Activated naive CD8-positive, alpha-beta T cell (primary cell): ENCODE measurements around the gene HABP4.

Source experiments
- H3K27ac Mint-ChIP-seq: one replicate; pipeline ENCODE4 v1.8.0; 2021; ENCODE audit warnings: mixed read lengths
- H3K27me3 Mint-ChIP-seq: one replicate; pipeline ENCODE4 v1.8.0; 2021; ENCODE audit warnings: mixed read lengths
- H3K36me3 Mint-ChIP-seq: one replicate; pipeline ENCODE4 v1.8.0; 2021; ENCODE audit warnings: mixed read lengths
- H3K4me1 Mint-ChIP-seq: one replicate; pipeline ENCODE4 v1.8.0; 2021; ENCODE audit warnings: low read depth, mixed read lengths
- H3K4me3 Mint-ChIP-seq: one replicate; pipeline ENCODE4 v1.8.0; 2021; ENCODE audit warnings: mild to moderate bottlenecking, mixed read lengths
- H3K9me3 Mint-ChIP-seq: one replicate; pipeline ENCODE4 v1.8.0; 2021; ENCODE audit warnings: low read depth, mixed read lengths

HABP4 gene, protein sequence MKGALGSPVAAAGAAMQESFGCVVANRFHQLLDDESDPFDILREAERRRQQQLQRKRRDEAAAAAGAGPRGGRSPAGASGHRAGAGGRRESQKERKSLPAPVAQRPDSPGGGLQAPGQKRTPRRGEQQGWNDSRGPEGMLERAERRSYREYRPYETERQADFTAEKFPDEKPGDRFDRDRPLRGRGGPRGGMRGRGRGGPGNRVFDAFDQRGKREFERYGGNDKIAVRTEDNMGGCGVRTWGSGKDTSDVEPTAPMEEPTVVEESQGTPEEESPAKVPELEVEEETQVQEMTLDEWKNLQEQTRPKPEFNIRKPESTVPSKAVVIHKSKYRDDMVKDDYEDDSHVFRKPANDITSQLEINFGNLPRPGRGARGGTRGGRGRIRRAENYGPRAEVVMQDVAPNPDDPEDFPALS

DNA sequence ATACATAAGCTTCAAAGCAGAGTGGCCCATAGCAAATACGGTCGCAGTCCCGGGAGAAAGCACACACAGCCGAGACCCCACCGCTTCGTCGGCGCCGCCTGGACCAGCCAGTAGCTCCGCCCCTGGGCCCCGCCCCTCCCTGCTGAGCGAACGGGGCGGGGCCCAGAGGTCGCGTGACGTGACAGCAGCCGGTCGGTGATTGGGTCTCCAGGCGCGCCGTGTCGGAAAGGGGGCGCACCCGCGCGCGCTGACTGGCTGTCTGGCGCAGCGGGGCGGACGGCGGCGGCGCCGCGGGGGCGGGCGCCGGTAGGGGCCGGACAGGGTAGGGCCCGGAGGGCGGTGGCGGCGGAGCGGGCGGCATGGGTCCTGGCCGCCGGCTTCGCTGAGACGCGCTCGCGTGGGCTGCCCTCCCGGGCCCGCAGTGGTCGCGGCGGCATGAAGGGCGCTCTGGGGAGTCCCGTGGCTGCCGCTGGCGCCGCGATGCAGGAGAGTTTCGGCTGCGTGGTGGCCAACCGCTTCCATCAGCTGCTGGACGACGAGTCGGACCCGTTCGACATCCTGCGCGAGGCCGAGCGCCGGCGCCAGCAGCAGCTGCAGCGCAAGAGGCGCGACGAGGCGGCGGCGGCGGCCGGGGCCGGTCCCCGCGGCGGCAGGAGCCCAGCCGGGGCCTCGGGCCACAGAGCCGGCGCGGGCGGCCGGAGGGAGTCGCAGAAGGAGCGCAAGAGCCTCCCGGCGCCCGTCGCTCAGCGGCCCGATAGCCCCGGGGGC, at the start of gene HABP4:
TSS of gene HABP4 (plus strand) at position 325 of the 768 bp plus-strand sequence. CDS start at position 436, 111 bp downstream.
- H3K4me3 Mint-ChIP-seq = peak within 1 kb of the TSS; percentile 94
- no peaks in the 10 kb centered on the region for H3K27me3 Mint-ChIP-seq
- peak within 1 kb of the TSS; percentile 46 for H3K27ac Mint-ChIP-seq
- H3K4me1 Mint-ChIP-seq = peaks cover 28% of the 10 kb centered on the region
- H3K9me3 Mint-ChIP-seq = no peaks in the 10 kb centered on the region
- H3K36me3 Mint-ChIP-seq = no peaks in the 10 kb centered on the region

DNA sequence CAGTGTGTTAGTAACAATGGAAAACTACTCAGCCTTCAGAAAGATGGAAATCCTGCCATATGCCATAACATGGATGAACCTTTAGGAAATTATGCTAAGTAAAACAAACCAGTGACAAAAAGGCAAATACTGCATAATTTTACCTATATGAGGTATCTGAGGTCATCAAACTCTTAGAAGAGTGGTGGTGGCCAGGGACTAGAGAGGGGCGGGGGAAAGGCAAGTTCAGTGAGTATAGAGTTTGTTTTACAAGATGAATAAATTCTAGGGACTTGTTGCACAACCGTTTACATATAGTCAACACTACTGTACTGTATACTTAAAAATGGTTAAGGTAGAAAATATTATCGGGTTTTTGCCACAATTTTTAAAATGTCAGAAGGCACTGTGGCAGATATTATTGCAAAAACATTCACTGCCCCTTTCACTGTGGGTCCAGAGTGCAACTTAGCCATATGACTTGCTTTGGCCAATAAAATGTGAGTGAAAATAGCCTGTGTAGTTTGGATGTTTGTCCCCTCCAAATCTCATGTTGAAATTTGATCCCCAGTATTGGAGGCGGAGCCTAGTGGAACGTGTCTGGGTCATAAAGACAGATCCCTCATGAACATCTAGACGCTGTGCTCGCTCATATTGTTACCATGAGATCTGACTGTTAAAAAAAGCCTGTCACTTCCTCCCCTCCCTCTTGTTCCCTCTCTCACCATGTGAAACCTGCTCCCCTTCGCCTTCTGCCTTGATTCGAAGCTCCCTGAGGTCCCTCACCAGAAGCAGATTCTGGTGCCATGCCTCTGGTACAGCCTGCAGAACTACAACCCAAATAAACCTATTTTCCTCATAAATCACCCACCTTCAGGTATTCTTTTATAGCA, 41.3 kb upstream of the HABP4 start:
- Mint-ChIP-seq H3K4me1 (peaks cover 30% of the 10 kb centered on the region), H3K9me3 (no peaks in the 10 kb centered on the region), H3K36me3 (no peaks in the 10 kb centered on the region), H3K27me3 (no peaks in the 10 kb centered on the region), H3K4me3 (no peak overlapping the region), H3K27ac (peak overlapping the region; percentile 73)

- Mint-ChIP-seq H3K27ac (no peak overlapping the region), H3K36me3 (no peaks in the 10 kb centered on the region), H3K27me3 (no peaks in the 10 kb centered on the region), H3K9me3 (no peaks in the 10 kb centered on the region), H3K4me3 (no peak overlapping the region), H3K4me1 (peaks cover 41% of the 10 kb centered on the region)
Observed at GRCh38 chr9:96411129-96411838, 38.7 kb upstream of the HABP4 start.

DNA sequence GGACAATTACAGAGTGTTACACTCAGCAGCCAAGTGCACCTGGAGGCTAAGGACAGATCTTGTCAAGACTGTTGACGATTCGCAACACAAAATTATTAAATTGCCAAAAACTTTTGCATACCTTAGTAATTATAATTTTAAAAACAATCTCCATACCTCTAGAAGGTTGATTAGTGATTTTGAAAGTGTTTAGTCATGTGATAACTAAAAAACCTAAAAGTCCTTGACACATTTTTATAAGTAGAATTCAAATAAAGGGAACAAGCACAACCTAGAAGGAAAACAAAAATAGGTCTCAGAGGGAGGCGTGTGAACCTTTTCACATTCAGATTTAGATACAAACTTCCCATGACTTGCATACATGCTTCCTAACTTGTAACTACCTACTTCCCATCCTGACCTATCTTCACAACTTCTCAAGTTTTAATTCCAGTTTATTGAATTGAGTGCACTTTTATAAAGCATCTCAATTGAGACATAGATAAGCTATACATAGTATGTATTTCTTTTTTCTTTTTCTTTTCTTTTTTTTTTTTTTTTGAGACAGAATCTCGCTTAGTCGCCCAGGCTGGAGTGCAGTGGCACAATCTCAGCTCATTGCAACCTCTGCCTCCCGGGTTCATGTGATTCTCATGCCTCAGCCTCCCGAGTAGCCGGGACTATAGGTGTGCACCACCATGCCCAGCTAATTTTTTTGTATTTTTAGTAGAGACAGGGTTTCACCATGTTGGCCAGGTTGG, 37.6 kb upstream of the HABP4 start:
- no peaks in the 10 kb centered on the region for H3K36me3 Mint-ChIP-seq
- H3K9me3 Mint-ChIP-seq = no peaks in the 10 kb centered on the region
- H3K27ac Mint-ChIP-seq = peak overlapping the region; percentile 41
- H3K27me3 Mint-ChIP-seq = no peaks in the 10 kb centered on the region
- H3K4me3 Mint-ChIP-seq = no peak overlapping the region
- peaks cover 47% of the 10 kb centered on the region for H3K4me1 Mint-ChIP-seq

DNA sequence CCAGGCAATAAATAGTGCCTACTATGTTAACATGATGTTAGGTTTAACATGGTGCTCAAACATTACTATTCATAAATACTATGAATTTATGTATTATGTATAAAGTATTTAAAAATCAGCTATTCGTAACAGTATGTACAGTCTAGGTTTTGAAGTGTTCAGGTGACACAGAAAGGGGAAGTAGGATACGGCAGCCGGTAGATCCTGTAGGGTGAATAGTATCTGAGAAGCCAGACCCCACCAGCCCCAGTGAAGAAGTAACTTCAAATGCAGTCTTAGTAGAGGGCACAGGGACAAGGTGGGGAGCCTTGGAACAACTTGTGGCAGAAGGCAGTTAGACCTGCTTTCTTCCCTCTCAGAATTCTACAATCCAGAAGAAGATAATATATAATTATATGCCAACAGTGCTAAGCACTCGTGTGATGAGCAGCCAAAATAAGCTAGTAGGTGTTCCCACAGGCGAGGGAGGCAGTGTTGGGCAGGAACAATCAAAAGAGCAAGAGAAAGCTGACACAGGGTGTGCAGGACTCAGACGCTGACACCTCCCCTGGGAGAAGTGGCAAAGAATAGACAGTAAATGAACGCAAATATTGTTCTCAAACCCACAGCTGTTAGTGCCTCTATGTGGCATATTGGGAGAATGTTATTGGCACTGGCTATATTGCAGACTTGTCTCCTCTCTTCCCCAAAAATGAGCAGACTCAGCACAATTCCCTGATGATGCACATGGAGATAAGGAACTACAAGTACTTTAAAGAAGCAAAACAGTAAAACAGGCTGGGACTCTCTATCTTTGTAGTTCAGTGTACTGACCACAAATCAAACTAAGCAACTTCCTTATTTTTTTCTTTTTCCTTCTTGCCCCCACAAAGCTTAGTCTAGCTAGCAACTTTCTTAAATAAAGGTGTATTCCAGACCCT, 36.4 kb upstream of the HABP4 start:
- H3K27ac Mint-ChIP-seq = peak overlapping the region; percentile 81
- no peaks in the 10 kb centered on the region for H3K36me3 Mint-ChIP-seq
- peak overlapping the region; percentile 73 for H3K4me3 Mint-ChIP-seq
- peaks cover 43% of the 10 kb centered on the region for H3K4me1 Mint-ChIP-seq
- H3K9me3 Mint-ChIP-seq = no peaks in the 10 kb centered on the region
- no peaks in the 10 kb centered on the region for H3K27me3 Mint-ChIP-seq

DNA sequence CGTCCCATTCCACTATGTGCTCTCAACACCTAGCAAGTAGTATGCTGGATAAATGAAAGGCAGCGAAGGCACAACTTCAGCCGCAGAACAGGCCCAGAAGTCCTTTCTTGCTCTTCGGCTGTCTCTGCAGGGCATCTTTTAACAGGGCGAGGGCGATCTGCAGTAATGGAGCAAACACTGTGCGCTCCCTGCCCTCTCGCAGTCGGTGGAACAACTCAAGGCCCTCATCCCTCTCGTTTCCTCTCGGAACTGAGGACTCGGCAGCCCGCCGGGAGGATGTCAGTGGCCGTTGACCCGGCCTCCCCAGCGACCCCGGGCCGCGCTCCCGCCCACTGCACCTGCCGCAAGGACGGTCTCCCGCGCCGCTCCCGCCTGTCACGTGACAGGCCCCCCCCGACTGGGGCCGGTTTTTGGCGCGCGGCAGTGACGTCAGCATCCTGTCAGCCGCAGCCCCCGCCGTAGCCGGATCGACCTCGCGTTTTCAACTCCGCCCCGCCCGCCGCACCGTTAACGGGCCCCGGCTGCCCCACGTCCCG, 32.9 kb upstream of the HABP4 start:
- Mint-ChIP-seq H3K27me3 (no peaks in the 10 kb centered on the region), H3K4me3 (peak overlapping the region; percentile 94), H3K36me3 (no peaks in the 10 kb centered on the region), H3K27ac (peak overlapping the region; percentile 93), H3K9me3 (no peaks in the 10 kb centered on the region), H3K4me1 (peaks cover 47% of the 10 kb centered on the region)

- peaks cover 44% of the 10 kb centered on the region for H3K4me1 Mint-ChIP-seq
- peak overlapping the region; percentile 91 for H3K27ac Mint-ChIP-seq
- H3K4me3 Mint-ChIP-seq = peak overlapping the region; percentile 86
- no peaks in the 10 kb centered on the region for H3K27me3 Mint-ChIP-seq
- no peaks in the 10 kb centered on the region for H3K36me3 Mint-ChIP-seq
- H3K9me3 Mint-ChIP-seq = no peaks in the 10 kb centered on the region
Observed at GRCh38 chr9:96417661-96418082, 32.3 kb upstream of the HABP4 start.

DNA sequence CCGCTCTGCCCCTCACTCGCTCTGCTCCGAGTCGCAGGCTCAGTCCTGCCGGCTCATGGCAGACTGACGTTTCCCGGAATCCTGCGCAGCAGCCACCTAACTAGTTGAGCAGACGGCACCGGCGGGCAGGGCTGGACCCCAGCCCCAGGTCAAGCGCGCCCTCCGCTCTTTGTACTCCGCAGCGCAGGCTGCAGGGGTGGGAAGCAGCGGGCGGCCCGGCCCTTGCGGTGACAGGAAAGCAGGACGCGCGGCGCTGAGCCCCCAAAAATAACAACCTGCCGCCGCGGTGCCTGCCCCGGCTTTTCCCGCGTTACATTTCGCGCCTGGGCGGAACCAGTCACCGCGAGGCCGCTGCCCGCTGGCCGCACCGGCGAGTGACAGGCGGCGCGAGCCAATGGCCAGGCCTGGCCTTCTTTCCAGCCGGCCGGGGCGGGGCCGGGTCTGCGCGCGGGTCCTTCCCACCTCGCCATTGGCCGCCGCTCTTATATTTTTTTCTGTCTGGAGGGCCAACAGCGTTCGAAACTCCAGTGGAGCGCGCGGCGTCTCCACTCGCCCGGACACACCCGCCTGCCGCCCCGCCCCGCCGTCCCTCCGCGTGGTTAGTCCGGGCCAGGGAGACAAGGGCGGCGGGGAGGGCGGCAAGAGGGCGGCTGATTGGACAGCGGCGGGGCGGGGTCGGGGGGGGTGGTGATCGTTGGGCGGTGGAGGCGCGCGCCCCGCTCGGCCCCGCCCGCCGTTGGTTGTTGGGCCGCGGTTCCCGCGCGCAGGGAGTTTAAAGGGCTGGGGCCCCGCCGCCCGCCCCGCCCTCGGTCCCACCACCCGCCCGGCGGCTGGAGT, 31.7 kb upstream of the HABP4 start, which contains the start of gene ZNF367:
TSS of gene ZNF367 (minus strand) at position 288 of the 837 bp plus-strand sequence. CDS start 338 bp downstream, outside the sequence.
- Mint-ChIP-seq H3K36me3 (no peaks in the 10 kb centered on the region), H3K9me3 (no peaks in the 10 kb centered on the region), H3K4me1 (peaks cover 38% of the 10 kb centered on the region), H3K4me3 (peak within 1 kb of the TSS; percentile 94), H3K27me3 (no peaks in the 10 kb centered on the region), H3K27ac (peak within 1 kb of the TSS; percentile 93)

- Mint-ChIP-seq H3K9me3 (no peaks in the 10 kb centered on the region), H3K4me3 (peak overlapping the region; percentile 86), H3K27ac (peak overlapping the region; percentile 81), H3K36me3 (no peaks in the 10 kb centered on the region), H3K27me3 (no peaks in the 10 kb centered on the region), H3K4me1 (peaks cover 30% of the 10 kb centered on the region)
Observed at GRCh38 chr9:96418920-96419690, 30.9 kb upstream of the HABP4 start.

DNA sequence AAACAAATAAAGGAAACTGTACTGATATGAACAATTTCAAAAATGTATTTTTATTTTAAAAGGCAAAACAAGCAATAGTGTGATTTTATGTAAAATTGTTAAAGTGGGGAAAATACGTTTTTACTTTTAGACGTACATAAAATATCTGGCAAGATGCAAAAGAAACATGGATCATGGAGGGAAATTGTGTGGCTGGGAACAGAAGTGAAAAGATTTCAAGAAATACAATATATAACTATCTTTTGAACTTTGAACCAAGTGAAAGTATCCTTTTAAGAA, 30.3 kb upstream of the HABP4 start:
- peak overlapping the region; percentile 76 for H3K4me3 Mint-ChIP-seq
- no peaks in the 10 kb centered on the region for H3K27me3 Mint-ChIP-seq
- no peaks in the 10 kb centered on the region for H3K36me3 Mint-ChIP-seq
- H3K9me3 Mint-ChIP-seq = no peaks in the 10 kb centered on the region
- peaks cover 27% of the 10 kb centered on the region for H3K4me1 Mint-ChIP-seq
- H3K27ac Mint-ChIP-seq = peak overlapping the region; percentile 75

DNA sequence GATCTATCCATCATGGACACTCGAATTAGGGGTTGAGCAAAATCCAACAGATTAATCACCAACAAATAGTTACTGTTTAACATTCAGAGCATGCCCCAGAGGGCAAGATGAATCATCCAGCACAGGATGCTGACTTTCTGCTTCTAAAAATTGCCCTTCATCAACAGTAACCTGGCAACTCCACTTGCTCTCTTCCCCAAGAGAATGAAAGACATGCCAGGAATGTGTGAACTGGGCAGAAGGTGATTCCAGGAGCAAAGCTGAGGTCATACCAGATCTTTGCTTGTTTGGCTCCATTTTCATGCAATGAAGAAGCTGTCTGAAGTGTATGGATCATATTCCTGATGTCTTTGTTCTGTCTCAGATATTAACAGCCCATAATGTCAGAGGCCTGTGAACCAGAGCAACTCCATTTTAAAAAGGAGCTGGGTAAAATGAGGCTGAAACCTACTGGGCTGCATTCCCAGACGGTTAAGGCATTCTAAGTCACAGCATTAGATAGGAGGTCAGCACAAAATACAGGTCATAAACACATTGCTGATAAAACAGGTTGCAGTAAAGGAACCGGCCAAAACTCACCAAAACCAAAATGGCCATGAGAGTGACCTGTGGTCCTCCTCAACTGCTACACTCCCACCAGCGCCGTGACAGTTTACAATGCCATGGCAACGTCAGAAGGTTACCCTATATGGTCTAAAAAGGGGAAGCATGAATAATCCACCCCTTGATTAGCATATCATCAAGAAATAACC, 29.3 kb upstream of the HABP4 start:
- H3K9me3 Mint-ChIP-seq = no peaks in the 10 kb centered on the region
- no peaks in the 10 kb centered on the region for H3K27me3 Mint-ChIP-seq
- H3K4me1 Mint-ChIP-seq = peaks cover 26% of the 10 kb centered on the region
- no peaks in the 10 kb centered on the region for H3K36me3 Mint-ChIP-seq
- peak overlapping the region; percentile 76 for H3K4me3 Mint-ChIP-seq
- H3K27ac Mint-ChIP-seq = peak overlapping the region; percentile 75
